Endothelial cell of umbilical vein (primary cell): Measurements from ENCODE around the gene ARHGAP21. TPM values are rescaled to one million over a fixed set of nuclear protein-coding genes. Genes with fewer than 3 reads are reported as not detected.

Experiments
- BruUV-seq: library from RNA; stranded (reverse); fragments of 400-500 nt; replicated peaks from 2 replicates; lab custom pipeline; 2021; lab: Mats Ljungman, UMichigan
- CTCF ChIA-PET: fragments of 300-600, 350-600 bp; sonication (Branson Sonifier 250); formaldehyde crosslinking; loops from one replicate; lab custom pipeline; 2021; ENCODE audit warnings: antibody characterized with exemption, inconsistent platforms; lab: Charles Lee
- POLR2A ChIA-PET: fragments of 300-600, 350-600 bp; sonication (Branson Sonifier 250); formaldehyde crosslinking; loops from one replicate; lab custom pipeline; 2021; ENCODE audit warnings: antibody characterized with exemption, inconsistent platforms; lab: Charles Lee
- DNase-seq: peaks from one replicate; pipeline ENCODE4 v3.0.0-alpha.2; 2011; ENCODE audit warnings: low read depth, low spot score
- FAIRE-seq: peaks from 2 replicates; lab custom pipeline; 2011; peaks lifted over from hg19 to GRCh38; lab: Jason Lieb, UNC
- H2AFZ ChIP-seq: 2 replicates; pipeline ENCODE4 v1.6.0; 2012; ENCODE audit warnings: low read depth, low read length, control low read depth, inconsistent platforms
- H3K27ac ChIP-seq: 2 replicates; pipeline ENCODE4 v1.5.1; 2011; ENCODE audit warnings: low read depth, mild to moderate bottlenecking, control low read depth, low read length, moderate library complexity; ENCODE audit not compliant: insufficient read depth
- H3K27me3 ChIP-seq, 2 experiments: 2 replicates each; pipeline versions ENCODE4 v1.6.0 to v1.6.1; 2011; ENCODE audit warnings: low read length in 2 of 2, mixed read lengths in 1 of 2; ENCODE audit not compliant: control insufficient read depth in 2 of 2, insufficient read depth in 2 of 2
- H3K36me3 ChIP-seq, 2 experiments: 2 replicates in 1 of 2; 3 replicates in 1 of 2; pipeline ENCODE4 v1.5.1; 2011; ENCODE audit warnings: low read length in 2 of 2, mild to moderate bottlenecking in 1 of 2, moderate library complexity in 1 of 2; ENCODE audit not compliant: control insufficient read depth in 2 of 2, insufficient read depth in 2 of 2; ENCODE audit errors: extremely low read depth in 1 of 2
- H3K4me1 ChIP-seq: 3 replicates; pipeline ENCODE4 v1.5.1; 2011; ENCODE audit warnings: mild to moderate bottlenecking, low read length; ENCODE audit not compliant: control insufficient read depth, insufficient read depth; ENCODE audit errors: extremely low read depth
- H3K4me2 ChIP-seq: 2 replicates; pipeline ENCODE4 v1.6.1; 2011; ENCODE audit warnings: low read length, control low read depth, mixed read lengths; ENCODE audit not compliant: insufficient read depth
- H3K4me3 ChIP-seq, 3 experiments: fragments of 200-600 bp in 1 of 3; sonication (generic), shearing (Covaris generic) in 1 of 3; replicated peaks in 1 of 3; 2 replicates each; pipeline ENCODE4 v1.5.1; 2011 to 2016; ENCODE audit warnings: control low read depth in 3 of 3, low read length in 3 of 3, mild to moderate bottlenecking in 2 of 3, inconsistent platforms in 1 of 3, low read depth in 1 of 3, moderate library complexity in 1 of 3; ENCODE audit not compliant: insufficient read depth in 1 of 3
- H3K79me2 ChIP-seq: 2 replicates; pipeline ENCODE4 v1.6.0; 2012; ENCODE audit warnings: low read length, inconsistent platforms; ENCODE audit not compliant: control insufficient read depth, insufficient read depth
- H3K9ac ChIP-seq: replicated peaks from 2 replicates; pipeline ENCODE3; 2011; ENCODE audit warnings: low read length, control low read depth; ENCODE audit not compliant: insufficient read depth; ENCODE audit errors: extremely low read depth
- H3K9me1 ChIP-seq: replicated peaks from 3 replicates; pipeline ENCODE4 v1.6.0; 2011; ENCODE audit warnings: mild to moderate bottlenecking, low read length; ENCODE audit not compliant: control insufficient read depth, insufficient read depth; ENCODE audit errors: extremely low read depth
- H3K9me3 ChIP-seq: replicated peaks from 2 replicates; pipeline ENCODE4 v1.5.1; 2012; ENCODE audit warnings: low read length, inconsistent platforms; ENCODE audit not compliant: control insufficient read depth, insufficient read depth
- H4K20me1 ChIP-seq: replicated peaks from 2 replicates; pipeline ENCODE3; 2011; ENCODE audit warnings: mild to moderate bottlenecking, low read length; ENCODE audit not compliant: control insufficient read depth, insufficient read depth; ENCODE audit errors: extremely low read depth
- CTCF ChIP-seq, 2 donors: IDR thresholded peaks; 1 replicate in 1 of 2; 2 replicates in 1 of 2; pipeline ENCODE4 v1.5.1; 2011; ENCODE audit warnings: low read length in 2 of 2, mild to moderate bottlenecking in 2 of 2, moderate library complexity in 2 of 2, control low read depth in 1 of 2, inconsistent platforms in 1 of 2, low read depth in 1 of 2; ENCODE audit not compliant: insufficient read depth in 1 of 2; ENCODE audit errors: extremely low read depth in 1 of 2
- EZH2 ChIP-seq: IDR thresholded peaks from 2 replicates; pipeline ENCODE4 v1.6.1; 2012; ENCODE audit warnings: borderline replicate concordance, low read depth, mild to moderate bottlenecking, moderate library complexity, low read length, inconsistent platforms; ENCODE audit not compliant: severe bottlenecking
- FOS ChIP-seq: IDR thresholded peaks from 2 replicates; pipeline ENCODE4 v1.6.1; 2011; ENCODE audit warnings: mild to moderate bottlenecking, low read length, moderate library complexity, borderline replicate concordance; ENCODE audit not compliant: insufficient read depth
- GATA2 ChIP-seq: IDR thresholded peaks from 2 replicates; pipeline ENCODE4 v1.7.0; 2011; ENCODE audit warnings: low read depth, mild to moderate bottlenecking, moderate library complexity, mixed read lengths, low read length; ENCODE audit not compliant: insufficient read length, insufficient read depth
- MAX ChIP-seq: IDR thresholded peaks from 2 replicates; pipeline ENCODE4 v1.6.1; 2011; ENCODE audit not compliant: insufficient read depth, insufficient read length
- MYC ChIP-seq: IDR thresholded peaks from one replicate; pipeline ENCODE4 v1.6.1; 2011; ENCODE audit warnings: mild to moderate bottlenecking, low read depth, low read length
- POLR2A ChIP-seq: IDR thresholded peaks from 2 replicates; pipeline ENCODE4 v1.6.1; 2012; ENCODE audit warnings: low read depth, mild to moderate bottlenecking, control low read depth, low read length
- POLR2AphosphoS5 ChIP-seq: IDR thresholded peaks from 2 replicates; pipeline ENCODE4 v1.6.1; 2012; ENCODE audit warnings: low read depth, mild to moderate bottlenecking, control low read depth, low read length, moderate library complexity; ENCODE audit not compliant: insufficient read depth
- dilution Hi-C: fragments of 300-500 bp; cut with MboI; formaldehyde crosslinking; loops from one replicate; pipeline ENCODE4 v1.15.0; 2019; ENCODE audit warnings: low sequenced_read_pairs; ENCODE audit not compliant: extremely low pct_ligation_motif_present
- intact Hi-C: fragments of 100-400 bp; cut with micrococcal nuclease; formaldehyde crosslinking; loops from one replicate; pipeline ENCODE4 v1.10.0; 2022
- polyA plus RNA-seq, 4 experiments: library from polyadenylated mRNA; depleted of rRNA in 3 of 4; stranded (reverse) in 3 of 4; unstranded in 1 of 4; fragments of >200 nt; gene quantifications; 2 replicates each; pipeline versions ENCODE4 v1.2.1 to v1.2.3, GENCODE V29; 2011 to 2012; ENCODE audit warnings: missing spikeins in 1 of 4
- total RNA-seq: library from RNA; stranded (reverse); gene quantifications from 2 replicates; pipeline ENCODE4 v1.2.3, GENCODE V29; 2021

Gene ARHGAP21
- total and polyA plus RNA-seq, 2 donors (not counting 3 experiments of a cell fraction or from before 2014, with no cell fraction given): 29.5 to 97.8 TPM

DNA sequence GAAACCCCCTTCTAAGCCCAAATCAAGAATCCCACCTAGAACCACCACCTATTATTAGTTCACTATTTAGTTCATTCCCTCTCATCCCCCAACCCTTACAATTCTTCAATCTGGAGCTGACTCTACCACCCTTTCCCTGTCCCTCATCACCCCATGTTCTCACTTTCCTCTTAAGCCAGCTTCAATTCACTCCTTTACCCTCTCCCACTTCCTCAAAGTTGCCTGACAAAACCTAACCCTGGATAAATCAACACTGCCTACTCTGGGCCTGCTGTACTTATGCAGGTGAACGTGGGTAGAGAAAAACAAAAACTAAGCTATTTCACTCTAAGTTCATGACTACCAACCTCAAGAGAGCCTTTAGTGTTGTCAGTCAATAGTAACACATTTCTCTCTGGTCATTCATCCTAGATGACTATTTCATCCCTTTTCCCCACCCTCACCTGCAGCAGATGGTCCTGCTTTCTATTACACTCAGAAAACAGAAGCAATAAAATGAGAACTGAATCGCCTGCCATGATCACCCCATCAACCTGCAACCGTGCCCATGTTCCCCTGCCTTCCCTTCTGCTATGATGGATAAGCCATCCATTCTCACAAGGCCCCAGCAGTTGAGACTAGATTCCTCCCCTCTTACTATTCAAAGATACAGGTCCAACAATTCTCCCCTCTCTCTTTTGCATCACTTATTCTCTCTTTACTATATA lies 52.6 kb downstream of the ARHGAP21 start:
- DNase-seq (no peak), FAIRE-seq (no peak)
- Histone ChIP-seq H3K4me1 (no peaks in the 10 kb centered on the region), H3K9ac (no peak overlapping the region), H3K79me2 (peaks cover 67% of the 10 kb centered on the region), H3K27ac (no peak overlapping the region), H3K36me3 (peaks cover 0 to 2% of the 10 kb centered on the region in 2 experiments), H3K9me1 (no peaks in the 10 kb centered on the region), H4K20me1 (peaks cover 9% of the 10 kb centered on the region), H3K4me3 (no peak overlapping the region), H3K4me2 (no peak overlapping the region), H2AFZ (no peak overlapping the region), H3K27me3 (no peaks in the 10 kb centered on the region), H3K9me3 (no peaks in the 10 kb centered on the region)
- dilution Hi-C loops (no loop called here), intact Hi-C loops (no loop called here)
- ChIA-PET POLR2A (no interaction called here), CTCF (interaction anchor here (1.1 kb wide), 1 partner anchor 9 kb away, joined by 3 read pairs; no protein-coding TSS in a partner anchor)
- TF ChIP-seq MAX: no peak
- no TSS peak for BruUV-seq

DNA sequence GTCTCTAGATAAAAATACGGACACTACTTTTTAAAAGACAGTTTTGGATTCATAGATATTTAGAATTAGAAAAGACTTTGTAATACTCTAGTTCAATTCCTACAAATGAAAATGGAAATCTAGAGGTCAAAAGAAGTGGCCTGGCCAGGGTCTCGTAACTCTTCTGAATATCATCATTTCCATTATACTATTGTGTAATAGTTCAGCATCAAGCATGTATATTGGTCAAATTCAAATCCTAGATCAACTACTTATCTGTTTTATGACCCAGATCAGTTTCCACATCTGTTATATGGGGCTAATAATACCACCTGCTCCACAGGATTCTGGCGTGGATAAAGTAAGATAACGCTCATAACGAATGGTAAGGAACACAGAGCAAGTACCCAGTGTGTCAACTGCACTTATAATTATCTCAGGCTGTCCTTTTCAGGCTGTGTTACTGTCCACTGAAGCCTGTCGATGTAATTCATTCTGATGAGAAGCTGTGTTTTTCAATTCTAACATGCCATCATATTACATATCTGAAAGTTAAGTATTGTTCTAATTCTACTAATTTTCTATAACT lies 54.3 kb downstream of the ARHGAP21 start:
- H3K4me1 ChIP-seq: no peaks in the 10 kb centered on the region
- TF ChIP-seq MYC (no peak), POLR2A (no peak), FOS (no peak), EZH2 (no peak), CTCF (IDR thresholded peaks at IDR 0.05; ENCODE audit: extremely low read depth in 1 of 2, insufficient read depth in 1 of 2, low read depth in 1 of 2, low read length in 2 of 2) (no peak), POLR2AphosphoS5 (no peak), MAX (no peak), GATA2 (no peak)
- H2AFZ ChIP-seq: no peak overlapping the region
- no peaks in the 10 kb centered on the region for H3K27me3 ChIP-seq
- no peak overlapping the region for H3K4me3 ChIP-seq
- ChIA-PET POLR2A (no interaction called here), CTCF (interaction anchor here (0.8 kb wide), 1 partner anchor 26 kb away, joined by 3 read pairs; no protein-coding TSS in a partner anchor)
- no peak overlapping the region for H3K4me2 ChIP-seq
- peaks cover 5% of the 10 kb centered on the region for H4K20me1 ChIP-seq
- no peak overlapping the region for H3K9ac ChIP-seq
- peaks cover 2 to 3% of the 10 kb centered on the region in 2 experiments for H3K36me3 ChIP-seq
- H3K9me3 ChIP-seq: no peaks in the 10 kb centered on the region
- H3K27ac ChIP-seq: no peak overlapping the region
- H3K9me1 ChIP-seq: no peaks in the 10 kb centered on the region
- peaks cover 50% of the 10 kb centered on the region for H3K79me2 ChIP-seq
- intact Hi-C loops (no loop called here), dilution Hi-C loops (no loop called here)
- FAIRE-seq (no peak), DNase-seq (no peak)
- BruUV-seq: no TSS peak
